GM18511 (cell line): ENCODE results near the gene IL2RG.
A peak's percentile ranks its signal among the peaks of the same experiment; 100 is the strongest.

Source experiments
- ATAC-seq: cut with Tn5 transposase; IDR thresholded peaks from one replicate; pipeline ENCODE4 v1.9.1; 2021; ENCODE audit warnings: mild to moderate bottlenecking, moderate library complexity; ENCODE audit not compliant: unreplicated experiment

The IL2RG gene

DNA sequence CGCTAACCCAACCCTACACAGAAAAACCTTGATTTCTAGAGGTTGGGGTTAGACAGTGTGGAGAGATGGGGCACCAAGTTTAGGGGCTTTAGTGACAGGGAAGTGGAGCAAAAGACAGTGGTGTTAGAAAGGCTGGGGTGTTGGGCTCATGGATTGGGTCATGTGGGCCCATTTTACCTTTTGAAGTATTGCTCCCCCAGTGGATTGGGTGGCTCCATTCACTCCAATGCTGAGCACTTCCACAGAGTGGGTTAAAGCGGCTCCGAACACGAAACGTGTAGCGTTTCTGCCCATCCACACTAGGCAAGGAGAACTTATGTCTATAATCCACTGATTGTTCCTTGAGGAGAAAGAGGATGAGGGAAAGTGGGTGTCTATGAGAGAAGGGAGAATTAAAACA lies 2.3 kb downstream of the IL2RG start:
- ATAC-seq: no peak

DNA sequence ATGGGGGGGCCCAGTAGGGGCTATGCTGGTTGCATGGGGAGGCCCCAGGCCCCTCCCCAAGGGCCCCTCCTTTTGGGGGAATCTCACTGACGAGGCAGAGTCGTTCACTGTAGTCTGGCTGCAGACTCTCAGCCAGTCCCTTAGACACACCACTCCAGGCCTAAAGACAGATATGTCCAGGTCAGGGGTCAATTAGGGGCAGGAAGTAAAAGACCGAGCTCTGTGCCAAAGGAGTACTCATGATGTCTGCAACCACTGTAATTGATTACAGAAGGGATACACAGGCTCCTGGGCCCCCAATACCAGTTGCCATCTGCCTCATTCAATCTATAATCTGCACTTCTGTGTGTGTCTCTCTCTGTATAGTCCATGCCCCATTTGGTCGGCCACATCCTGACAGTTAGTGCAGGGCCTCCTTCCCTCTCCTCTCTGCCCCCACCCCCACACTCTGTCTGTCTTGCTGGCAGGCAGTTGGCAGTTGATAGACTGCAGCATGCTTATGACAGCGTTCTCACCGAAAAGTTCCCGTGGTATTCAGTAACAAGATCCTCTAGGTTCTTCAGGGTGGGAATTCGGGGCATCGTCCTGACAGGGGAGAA lies 3.5 kb downstream of the IL2RG start:
- ATAC-seq: no peak

DNA sequence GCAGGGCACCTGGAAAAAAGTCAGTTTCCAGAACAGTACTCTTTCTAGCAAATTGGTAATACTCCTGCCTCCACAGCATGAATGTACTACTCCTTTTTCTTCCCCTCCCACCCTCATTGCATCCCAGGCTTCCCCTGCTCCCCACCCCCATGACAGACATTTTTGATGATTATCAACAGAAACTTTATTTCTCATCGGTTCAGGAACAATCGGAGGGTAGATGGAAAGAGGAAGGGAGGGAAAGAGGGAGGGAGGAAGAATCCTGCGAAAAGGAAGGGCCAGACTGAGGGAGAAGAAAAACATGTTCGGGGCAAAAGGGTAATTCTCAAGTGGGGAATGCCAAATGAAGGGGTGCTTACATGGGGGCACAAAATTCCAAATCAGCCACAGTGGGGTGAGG lies 4.1 kb downstream of the IL2RG start:
- no peak for ATAC-seq

DNA sequence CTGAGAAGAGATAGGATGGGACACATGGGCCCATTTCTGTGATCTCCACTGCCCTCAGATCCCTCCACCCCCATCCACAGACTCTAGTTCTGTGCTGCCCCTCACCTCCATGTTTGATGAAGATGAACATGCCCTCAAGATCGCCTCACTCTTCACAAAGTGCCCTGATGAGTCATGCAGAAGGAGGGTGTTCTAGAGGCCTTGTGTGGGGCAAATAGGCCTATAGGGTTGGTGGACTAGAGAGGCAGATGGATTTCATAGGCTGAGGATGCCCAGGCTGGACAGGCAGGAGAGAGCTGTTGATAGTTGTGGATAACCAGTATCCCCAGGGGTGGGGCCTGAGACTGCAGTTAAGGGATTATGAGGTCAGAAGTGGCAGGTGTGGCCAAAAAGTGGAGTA lies 5.0 kb downstream of the IL2RG start, which contains the start of gene CXorf65:
Gene CXorf65 (minus strand): TSS at position 314 of the 400 bp plus-strand sequence. CDS start 184 bp downstream, at position 130.
- no peak for ATAC-seq

DNA sequence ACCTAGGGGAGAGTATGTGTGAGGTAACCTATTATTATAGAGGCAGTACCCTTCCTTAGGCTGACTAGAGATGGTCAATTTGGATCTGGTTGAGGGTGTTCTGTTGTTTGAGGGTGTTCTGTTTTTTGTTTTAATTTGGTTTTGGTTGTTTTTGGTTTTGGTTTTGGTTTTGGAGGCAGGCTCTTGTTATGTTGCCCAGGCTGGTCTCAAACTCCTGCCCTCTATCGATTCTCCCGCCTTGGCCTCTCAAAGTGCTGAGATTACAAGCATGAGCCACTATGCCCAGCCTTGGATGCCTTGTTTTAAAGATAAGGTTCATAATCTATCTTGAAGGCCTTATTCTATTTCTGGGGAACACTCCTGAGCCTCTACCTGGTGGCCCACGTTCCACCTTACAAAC lies 5.7 kb downstream of the IL2RG start:
- ATAC-seq: no peak

DNA sequence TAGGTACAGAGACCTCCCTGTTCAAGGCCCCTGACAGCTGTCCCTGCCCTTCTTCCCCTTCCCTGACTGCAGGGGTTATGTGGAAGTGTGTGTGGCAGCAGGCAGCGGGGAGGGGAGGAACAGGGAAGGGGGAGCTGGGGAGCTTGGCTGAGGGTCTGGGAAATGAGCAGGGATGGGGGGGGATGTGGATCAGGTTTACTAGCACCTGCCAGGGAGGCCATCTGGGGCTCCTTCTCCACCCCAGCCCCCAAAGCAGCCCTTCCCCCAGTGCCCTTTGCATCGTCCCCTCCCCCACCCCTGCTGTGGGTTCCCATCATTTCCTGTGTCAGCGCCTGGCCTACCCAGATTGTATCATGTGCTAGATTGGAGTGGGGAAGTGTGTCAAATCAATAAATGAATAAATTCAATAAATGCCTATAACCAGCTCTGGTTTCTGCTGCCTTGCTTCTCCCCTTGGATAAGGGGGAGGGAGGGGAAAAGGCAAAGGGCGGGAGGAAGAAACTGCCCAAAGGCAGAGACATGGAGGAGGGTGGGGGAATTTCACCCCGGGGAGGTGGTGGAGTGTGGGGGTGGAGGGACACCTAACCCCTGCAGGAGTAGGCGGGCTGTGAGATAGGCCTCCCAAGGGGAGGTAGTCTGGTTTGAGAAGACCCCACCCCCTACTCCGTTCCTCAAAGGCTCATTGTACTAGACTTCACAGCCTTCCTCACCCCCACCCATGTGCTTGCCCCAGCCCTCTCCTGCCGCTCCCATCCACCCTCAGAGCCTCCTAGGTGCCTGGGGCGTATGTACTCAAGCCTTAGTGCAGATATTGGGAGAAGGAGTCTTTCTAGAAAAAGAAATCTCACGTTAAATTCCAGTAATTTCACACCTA lies 8.0 kb downstream of the IL2RG start:
- peak; percentile 64 for ATAC-seq

DNA sequence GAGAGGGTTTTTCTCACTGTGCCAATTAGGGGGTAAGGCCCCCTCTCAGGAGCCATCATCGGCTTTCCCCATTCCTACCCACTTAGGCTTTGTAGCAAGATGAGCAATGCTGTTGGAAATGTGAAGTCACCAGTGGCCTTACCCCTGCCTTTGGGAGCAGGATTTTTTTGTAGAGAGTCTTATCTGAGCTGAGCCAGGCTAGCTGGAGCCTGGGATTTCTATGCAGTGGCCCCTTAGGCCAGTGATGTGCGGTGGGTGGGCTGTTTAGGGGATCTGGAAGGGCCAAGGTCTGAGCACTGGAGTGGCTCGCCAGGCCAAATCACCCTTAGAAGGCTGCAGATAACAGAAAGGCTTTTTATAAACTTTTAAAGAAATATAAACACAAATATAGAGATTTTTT lies 9.1 kb downstream of the IL2RG start:
- no peak for ATAC-seq

DNA sequence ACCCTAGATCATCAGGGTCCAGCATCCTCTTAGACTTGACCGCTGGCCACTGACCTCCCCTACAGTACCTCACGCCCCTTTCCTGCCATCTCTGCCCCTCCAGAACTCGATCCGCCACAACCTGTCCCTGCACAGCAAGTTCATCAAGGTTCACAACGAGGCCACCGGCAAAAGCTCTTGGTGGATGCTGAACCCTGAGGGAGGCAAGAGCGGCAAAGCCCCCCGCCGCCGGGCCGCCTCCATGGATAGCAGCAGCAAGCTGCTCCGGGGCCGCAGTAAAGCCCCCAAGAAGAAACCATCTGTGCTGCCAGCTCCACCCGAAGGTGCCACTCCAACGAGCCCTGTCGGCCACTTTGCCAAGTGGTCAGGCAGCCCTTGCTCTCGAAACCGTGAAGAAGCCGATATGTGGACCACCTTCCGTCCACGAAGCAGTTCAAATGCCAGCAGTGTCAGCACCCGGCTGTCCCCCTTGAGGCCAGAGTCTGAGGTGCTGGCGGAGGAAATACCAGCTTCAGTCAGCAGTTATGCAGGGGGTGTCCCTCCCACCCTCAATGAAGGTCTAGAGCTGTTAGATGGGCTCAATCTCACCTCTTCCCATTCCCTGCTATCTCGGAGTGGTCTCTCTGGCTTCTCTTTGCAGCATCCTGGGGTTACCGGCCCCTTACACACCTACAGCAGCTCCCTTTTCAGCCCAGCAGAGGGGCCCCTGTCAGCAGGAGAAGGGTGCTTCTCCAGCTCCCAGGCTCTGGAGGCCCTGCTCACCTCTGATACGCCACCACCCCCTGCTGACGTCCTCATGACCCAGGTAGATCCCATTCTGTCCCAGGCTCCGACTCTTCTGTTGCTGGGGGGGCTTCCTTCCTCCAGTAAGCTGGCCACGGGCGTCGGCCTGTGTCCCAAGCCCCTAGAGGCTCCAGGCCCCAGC lies 10.5 kb downstream of the IL2RG start:
- no peak for ATAC-seq

DNA sequence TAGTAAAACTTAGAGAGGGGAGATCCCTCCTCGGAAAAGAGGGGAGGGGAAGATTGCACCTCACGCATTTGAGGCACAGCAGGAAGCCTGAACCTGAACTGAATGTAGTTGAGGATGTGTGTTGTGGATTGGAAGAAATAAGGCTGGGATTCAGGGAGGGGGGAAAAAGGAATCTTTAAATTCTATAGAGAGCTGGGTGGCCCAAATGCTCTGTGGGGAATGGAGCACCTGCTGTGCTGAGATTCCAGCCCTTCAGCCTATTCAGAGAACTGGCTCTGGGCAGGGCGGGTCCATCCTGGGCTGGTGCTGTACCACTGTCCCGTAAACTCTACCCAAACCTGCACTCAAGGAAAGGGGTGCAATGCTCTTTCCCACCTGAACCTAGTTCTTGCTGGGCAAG lies 11.6 kb downstream of the IL2RG start:
- no peak for ATAC-seq

DNA sequence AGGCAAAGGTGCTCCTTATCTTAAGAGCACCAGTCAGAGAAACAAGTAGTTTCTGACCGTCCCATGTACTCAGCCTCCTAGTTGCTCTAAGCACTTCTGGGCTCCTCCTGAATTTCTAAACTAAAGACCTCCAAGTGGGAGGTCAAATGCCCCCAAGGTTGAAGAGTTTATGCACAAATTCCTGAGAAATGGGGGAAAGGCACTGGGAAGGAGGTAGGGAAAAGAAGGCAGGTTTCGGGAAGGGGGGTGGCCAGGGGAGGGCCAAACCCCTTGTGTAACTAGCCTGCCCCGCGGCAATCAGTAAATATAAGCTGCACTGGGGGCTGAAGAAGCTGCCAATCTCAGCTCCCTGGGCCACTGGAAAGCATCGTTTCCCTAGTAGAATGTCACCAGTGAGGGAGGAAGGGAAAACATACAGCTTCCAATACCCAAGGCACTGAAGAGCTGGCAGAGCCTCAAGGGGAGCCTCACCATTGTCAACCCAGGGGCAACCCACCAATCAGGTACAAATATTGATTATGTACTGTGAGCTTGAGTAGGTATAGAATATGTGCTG lies 12.3 kb downstream of the IL2RG start:
- ATAC-seq: no peak

DNA sequence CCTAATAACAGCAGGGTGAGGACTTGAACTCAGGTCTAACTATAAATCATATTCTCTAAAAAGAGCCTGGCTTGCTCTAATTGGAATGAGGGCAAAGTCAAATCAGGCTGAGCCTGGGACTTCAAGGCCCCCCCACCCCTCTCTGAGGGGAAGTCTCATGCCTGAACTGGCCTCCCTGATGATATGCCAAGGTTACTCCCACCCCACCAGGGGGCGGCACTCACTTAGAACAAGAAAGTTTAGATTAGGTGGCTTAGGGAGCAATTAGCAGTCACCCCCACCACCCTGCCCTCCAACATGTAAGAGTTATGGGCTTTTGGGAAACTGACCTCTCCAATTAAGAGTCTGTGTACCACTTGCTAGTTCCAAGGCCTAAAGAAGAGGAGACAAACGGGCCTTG lies 13.1 kb downstream of the IL2RG start:
- peak; percentile 37 for ATAC-seq

DNA sequence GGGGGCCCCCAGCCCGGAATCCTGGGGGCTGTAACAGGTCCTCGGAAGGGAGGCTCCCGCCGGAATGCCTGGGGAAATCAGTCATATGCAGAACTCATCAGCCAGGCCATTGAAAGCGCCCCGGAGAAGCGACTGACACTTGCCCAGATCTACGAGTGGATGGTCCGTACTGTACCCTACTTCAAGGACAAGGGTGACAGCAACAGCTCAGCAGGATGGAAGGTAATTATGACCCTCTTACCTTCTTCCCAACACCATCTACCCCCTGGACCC lies 14.7 kb downstream of the IL2RG start:
- ATAC-seq: no peak

DNA sequence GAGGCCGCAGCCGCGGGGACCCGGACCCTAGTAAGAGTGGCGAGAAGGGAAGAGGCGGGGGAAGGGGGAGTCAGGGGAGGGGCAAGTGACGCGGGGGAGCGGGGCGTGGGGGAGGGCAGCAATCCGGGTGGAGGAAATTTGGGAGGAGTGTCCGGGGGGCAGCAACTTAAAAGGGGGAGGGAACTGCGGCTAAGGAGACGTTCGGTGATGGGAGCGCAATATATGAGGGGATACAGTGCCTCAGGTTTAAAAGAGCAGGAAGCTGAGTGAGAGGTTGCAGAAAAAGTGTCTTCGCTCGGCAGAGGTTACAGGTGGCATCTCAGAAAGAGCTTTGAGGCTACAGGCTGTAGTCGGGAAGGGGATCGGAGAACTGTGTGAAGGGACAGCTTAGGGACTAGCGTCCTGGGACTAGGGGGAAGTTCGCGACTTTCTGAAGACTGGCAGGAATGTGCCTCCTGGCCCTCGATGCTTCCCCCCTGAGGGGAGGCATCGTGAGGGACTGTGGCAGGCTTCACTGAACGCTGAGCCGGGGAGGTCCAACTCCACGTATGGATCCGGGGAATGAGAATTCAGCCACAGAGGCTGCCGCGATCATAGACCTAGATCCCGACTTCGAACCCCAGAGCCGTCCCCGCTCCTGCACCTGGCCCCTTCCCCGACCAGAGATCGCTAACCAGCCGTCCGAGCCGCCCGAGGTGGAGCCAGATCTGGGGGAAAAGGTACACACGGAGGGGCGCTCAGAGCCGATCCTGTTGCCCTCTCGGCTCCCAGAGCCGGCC lies 15.2 kb downstream of the IL2RG start:
- ATAC-seq: peak; percentile 25

DNA sequence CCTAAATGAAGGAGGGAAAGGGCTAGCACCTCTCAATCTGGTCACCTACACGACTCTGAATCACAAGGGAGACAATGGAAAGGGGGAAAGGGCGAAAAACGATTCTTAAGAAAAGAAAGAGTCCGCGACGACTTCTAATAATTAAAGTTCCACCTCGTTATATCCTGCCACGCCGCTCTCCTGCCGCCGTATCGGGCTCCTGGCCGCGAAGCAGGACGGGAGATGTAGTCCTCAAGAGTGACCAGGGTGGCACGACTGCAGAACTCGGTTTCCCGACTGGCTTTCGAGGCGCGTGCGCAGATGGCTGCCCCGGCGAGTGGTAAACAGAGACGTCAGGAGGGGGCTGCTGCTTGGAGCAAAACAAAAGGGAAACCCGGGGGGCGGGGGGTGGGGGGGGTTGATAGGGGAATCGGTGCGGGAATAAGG lies 15.8 kb downstream of the IL2RG start, which contains the start of gene FOXO4:
Gene FOXO4 (plus strand): TSS at position 297 of the 426 bp plus-strand sequence. CDS start 678 bp downstream, outside the sequence.
- ATAC-seq: peak; percentile 86

DNA sequence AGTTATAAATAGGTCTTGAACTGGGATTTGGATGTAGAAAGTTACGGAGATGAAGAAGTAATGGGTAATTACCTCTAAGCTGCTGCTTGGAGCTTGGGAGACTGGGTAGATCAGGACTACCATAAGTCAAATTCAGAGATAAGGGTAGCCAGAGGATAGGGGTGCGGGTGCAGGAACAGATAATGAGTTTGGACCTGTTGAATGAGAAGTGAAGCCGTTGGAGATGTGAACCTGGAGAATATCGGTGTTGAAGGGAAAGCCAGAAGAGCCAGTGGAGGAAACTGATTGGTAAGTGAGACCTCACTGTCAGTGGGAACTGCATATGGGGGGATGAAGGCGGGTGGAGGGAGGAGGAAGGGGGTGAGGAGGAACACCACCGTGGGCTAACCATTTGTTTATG lies 16.3 kb downstream of the IL2RG start:
- no peak for ATAC-seq

DNA sequence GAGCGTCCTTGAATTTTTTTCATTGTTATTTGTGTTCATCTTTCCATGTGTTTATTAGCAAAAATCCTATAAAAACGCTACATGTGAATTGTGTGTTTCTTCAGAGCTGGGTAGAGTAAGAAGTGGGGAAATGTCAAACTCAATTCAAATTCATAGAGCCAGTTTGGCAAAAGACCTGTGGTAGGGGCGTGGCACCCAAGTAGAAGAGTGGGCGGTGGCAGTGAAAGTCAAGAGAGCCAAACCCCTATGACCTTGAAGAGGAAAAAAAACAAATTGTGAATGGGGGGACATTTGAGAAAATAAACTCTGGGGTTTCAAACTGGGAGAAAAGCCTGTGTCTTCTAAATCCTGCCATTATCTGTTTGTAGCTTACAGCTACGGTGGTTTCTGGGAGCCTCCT lies 20.1 kb downstream of the IL2RG start:
- no peak for ATAC-seq

DNA sequence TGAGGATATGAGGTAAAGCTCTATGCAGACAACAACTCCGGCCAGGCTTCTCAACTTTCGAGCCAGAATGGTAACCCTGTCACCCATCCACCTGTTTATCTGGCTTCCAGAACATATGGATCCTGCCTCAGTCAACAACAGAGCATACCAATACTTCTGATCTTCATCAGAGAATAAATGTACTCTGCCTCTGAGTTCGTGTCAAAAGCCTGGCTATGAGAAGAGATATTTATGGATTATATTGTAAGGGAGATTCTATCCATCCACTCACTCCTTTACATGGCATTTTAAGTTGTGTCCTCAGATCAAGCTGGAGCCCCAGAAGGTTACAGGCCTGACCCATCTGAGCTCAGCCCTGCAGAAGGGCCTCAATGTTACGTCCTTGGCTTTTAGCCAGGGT lies 25.5 kb downstream of the IL2RG start:
- no peak for ATAC-seq

DNA sequence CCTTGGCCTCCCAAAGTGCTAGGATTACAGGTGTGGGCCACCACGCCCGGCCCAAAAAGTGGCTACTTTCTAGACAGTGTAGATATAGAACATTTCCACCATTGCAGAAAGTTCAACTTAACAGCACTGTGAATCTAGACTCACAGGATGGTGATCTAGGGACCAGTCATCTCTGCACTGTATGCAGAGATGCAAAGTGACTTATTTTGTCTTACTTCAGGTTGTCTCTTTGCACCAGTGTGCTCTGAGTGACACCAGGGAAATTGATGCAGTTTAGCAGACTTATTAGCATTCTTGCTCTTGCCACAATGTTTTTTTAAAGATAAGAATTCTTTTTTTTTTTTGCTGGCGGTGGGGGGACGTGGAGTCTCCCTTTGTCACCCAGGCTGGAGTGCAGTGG lies 28.6 kb downstream of the IL2RG start:
- ATAC-seq: no peak

DNA sequence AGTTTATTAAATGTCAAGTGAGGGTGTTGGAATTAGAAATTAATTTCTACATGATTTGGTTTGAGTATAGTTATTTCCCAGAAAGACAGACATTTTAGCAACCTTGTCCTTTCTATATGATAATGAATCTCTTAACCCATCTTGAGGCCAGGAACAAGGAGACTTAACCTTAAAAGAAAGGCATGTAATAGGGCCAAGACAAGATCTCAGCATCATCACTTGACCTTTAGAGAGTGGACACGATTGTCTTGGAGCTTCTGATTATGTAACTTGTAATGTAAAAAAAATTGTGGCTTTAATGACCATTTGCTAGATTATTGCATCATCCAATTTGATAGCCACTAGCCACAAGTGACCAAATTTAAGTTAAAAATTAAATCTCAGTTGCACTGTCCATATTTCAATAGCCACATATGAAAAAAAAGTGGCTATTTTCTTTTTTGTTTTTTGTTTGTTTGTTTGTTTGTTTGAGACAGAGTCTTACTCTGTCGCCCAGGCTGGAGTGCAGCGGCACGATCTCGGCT lies 29.2 kb downstream of the IL2RG start:
- no peak for ATAC-seq
